Activated naive CD8-positive, alpha-beta T cell treated with anti-CD3 and anti-CD28 coated beads, Interleukin-2, amount 50 U/mL, for 24 hours (primary cell): ENCODE results near the gene TAS2R41.
A peak's percentile ranks its signal among the peaks of the same experiment; 100 is the strongest.

Experiments used
- ATAC-seq: fragments of 150-1000 bp; cut with Tn5 transposase; one replicate; pipeline ENCODE4 v1.10.0; 2021
- DNase-seq: peaks from one replicate; pipeline ENCODE4 v3.0.0; 2021
- H3K27ac Mint-ChIP-seq: one replicate; pipeline ENCODE4 v1.8.0; 2021; ENCODE audit warnings: mild to moderate bottlenecking, mixed read lengths
- H3K27me3 Mint-ChIP-seq: one replicate; pipeline ENCODE4 v1.8.0; 2021; ENCODE audit warnings: mixed read lengths
- H3K36me3 Mint-ChIP-seq: one replicate; pipeline ENCODE4 v1.8.0; 2021; ENCODE audit warnings: low read depth, mixed read lengths
- H3K4me1 Mint-ChIP-seq: one replicate; pipeline ENCODE4 v1.8.0; 2021; ENCODE audit warnings: mixed read lengths
- H3K4me3 Mint-ChIP-seq: one replicate; pipeline ENCODE4 v1.8.0; 2021; ENCODE audit warnings: mild to moderate bottlenecking, moderate library complexity, mixed read lengths
- H3K9me3 Mint-ChIP-seq: one replicate; pipeline ENCODE4 v1.8.0; 2021; ENCODE audit warnings: mixed read lengths

TAS2R41 gene

GRCh38 chr7:143449793-143450192 lies 27.9 kb upstream of the TAS2R41 start:
- DNase-seq = no peak
- Mint-ChIP-seq H3K27me3 (no peaks in the 10 kb centered on the region), H3K9me3 (no peaks in the 10 kb centered on the region), H3K4me1 (peaks cover 10% of the 10 kb centered on the region), H3K36me3 (no peaks in the 10 kb centered on the region), H3K27ac (no peak overlapping the region), H3K4me3 (no peak overlapping the region)
- ATAC-seq = no peak

- H3K27me3 Mint-ChIP-seq = no peaks in the 10 kb centered on the region
- H3K27ac Mint-ChIP-seq = no peak overlapping the region
- H3K9me3 Mint-ChIP-seq = no peaks in the 10 kb centered on the region
- ATAC-seq = no peak
- H3K4me1 Mint-ChIP-seq = peaks cover 10% of the 10 kb centered on the region
- no peak overlapping the region for H3K4me3 Mint-ChIP-seq
- DNase-seq = no peak
- H3K36me3 Mint-ChIP-seq = no peaks in the 10 kb centered on the region
Observed at GRCh38 chr7:143451122-143451521, 26.6 kb upstream of the TAS2R41 start.

DNA sequence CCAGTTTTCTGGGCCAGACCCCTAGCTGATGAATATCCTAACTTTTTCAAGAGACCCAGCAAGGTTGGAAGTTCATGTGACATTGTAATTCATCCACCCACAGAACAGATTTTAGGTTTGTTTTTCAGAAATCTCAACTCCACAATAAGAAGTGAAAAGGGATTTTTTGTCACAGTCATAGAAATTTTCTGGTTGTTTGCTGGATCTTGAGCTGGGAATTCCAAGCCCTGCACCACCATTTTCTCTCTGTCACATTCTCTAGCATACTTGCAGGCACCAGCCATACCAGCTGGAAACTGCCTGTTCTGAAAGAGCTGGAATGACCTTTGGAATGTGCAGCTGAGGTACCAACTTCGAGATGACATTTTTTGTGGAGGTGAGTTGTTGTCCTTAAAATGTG lies 25.9 kb upstream of the TAS2R41 start:
- no peak for DNase-seq
- H3K27ac Mint-ChIP-seq = no peak overlapping the region
- no peaks in the 10 kb centered on the region for H3K36me3 Mint-ChIP-seq
- peaks cover 10% of the 10 kb centered on the region for H3K4me1 Mint-ChIP-seq
- no peaks in the 10 kb centered on the region for H3K9me3 Mint-ChIP-seq
- H3K4me3 Mint-ChIP-seq = no peak overlapping the region
- no peaks in the 10 kb centered on the region for H3K27me3 Mint-ChIP-seq
- ATAC-seq = no peak

DNA sequence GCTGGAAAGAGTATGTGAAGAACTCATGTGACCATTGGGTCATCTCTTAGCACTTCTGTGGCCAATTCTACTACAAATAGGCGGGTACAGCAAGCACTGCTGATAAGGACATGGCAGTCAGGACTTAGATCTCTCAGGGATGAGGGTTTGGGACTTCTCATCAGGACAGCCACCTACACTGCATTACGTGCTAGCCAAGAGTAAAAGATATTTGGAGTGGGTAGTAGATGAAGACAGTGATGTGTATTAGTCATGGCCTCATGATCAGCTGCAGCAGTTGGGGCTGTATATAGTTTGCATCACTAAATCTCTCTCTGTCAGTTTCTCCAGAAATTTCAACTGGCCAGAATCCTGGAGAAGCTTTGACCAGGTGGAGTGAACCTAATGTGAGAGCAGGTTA lies 25.2 kb upstream of the TAS2R41 start:
- no peak for DNase-seq
- Mint-ChIP-seq H3K27me3 (no peaks in the 10 kb centered on the region), H3K4me1 (peaks cover 10% of the 10 kb centered on the region), H3K27ac (no peak overlapping the region), H3K36me3 (no peaks in the 10 kb centered on the region), H3K9me3 (no peaks in the 10 kb centered on the region), H3K4me3 (no peak overlapping the region)
- no peak for ATAC-seq

- no peak overlapping the region for H3K27ac Mint-ChIP-seq
- H3K36me3 Mint-ChIP-seq = no peaks in the 10 kb centered on the region
- DNase-seq = no peak
- H3K4me3 Mint-ChIP-seq = no peak overlapping the region
- peaks cover 10% of the 10 kb centered on the region for H3K4me1 Mint-ChIP-seq
- ATAC-seq = no peak
- no peaks in the 10 kb centered on the region for H3K27me3 Mint-ChIP-seq
- no peaks in the 10 kb centered on the region for H3K9me3 Mint-ChIP-seq
Observed at GRCh38 chr7:143454091-143454680, 23.5 kb upstream of the TAS2R41 start.

DNA sequence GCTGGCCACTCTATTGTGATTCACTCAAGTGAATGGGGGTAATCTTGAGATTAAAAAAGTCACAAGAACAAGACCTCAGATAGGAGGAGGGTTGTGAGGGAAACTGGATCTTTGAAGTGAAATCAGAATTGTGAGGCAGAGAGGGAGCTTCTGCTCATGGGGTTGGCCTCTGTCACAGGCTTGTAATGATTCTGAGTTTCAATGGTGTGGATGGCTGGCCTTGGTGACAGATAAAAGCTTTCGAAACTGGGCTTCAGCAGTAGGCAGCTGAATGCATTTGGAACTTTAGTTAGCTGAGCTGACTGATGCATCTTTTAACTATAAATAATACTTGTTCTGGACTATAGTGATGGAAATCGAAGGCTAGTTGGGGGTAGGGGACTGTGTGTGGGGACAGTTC lies 22.2 kb upstream of the TAS2R41 start:
- no peaks in the 10 kb centered on the region for H3K9me3 Mint-ChIP-seq
- no peak for DNase-seq
- peaks cover 10% of the 10 kb centered on the region for H3K4me1 Mint-ChIP-seq
- no peak overlapping the region for H3K27ac Mint-ChIP-seq
- no peaks in the 10 kb centered on the region for H3K27me3 Mint-ChIP-seq
- no peak for ATAC-seq
- H3K36me3 Mint-ChIP-seq = no peaks in the 10 kb centered on the region
- H3K4me3 Mint-ChIP-seq = no peak overlapping the region

- Mint-ChIP-seq H3K36me3 (no peaks in the 10 kb centered on the region), H3K4me3 (no peak overlapping the region), H3K27me3 (no peaks in the 10 kb centered on the region), H3K27ac (no peak overlapping the region), H3K9me3 (no peaks in the 10 kb centered on the region), H3K4me1 (peaks cover 15% of the 10 kb centered on the region)
- no peak for ATAC-seq
- no peak for DNase-seq
Observed at GRCh38 chr7:143455942-143456341, 21.7 kb upstream of the TAS2R41 start.

GRCh38 chr7:143456992-143457793 lies 20.5 kb upstream of the TAS2R41 start:
- Mint-ChIP-seq H3K27me3 (no peaks in the 10 kb centered on the region), H3K4me3 (no peak overlapping the region), H3K36me3 (no peaks in the 10 kb centered on the region), H3K27ac (no peak overlapping the region), H3K4me1 (peaks cover 15% of the 10 kb centered on the region), H3K9me3 (no peaks in the 10 kb centered on the region)
- no peak for ATAC-seq
- DNase-seq = no peak

GRCh38 chr7:143458263-143458662 lies 19.4 kb upstream of the TAS2R41 start:
- ATAC-seq (no peak), DNase-seq (no peak)
- no peaks in the 10 kb centered on the region for H3K9me3 Mint-ChIP-seq
- no peaks in the 10 kb centered on the region for H3K27me3 Mint-ChIP-seq
- no peaks in the 10 kb centered on the region for H3K36me3 Mint-ChIP-seq
- peaks cover 8% of the 10 kb centered on the region for H3K4me1 Mint-ChIP-seq
- no peak overlapping the region for H3K27ac Mint-ChIP-seq
- H3K4me3 Mint-ChIP-seq = no peak overlapping the region

- DNase-seq (no peak), ATAC-seq (no peak)
- no peaks in the 10 kb centered on the region for H3K27me3 Mint-ChIP-seq
- H3K36me3 Mint-ChIP-seq = no peaks in the 10 kb centered on the region
- no peak overlapping the region for H3K27ac Mint-ChIP-seq
- H3K4me3 Mint-ChIP-seq = no peak overlapping the region
- H3K4me1 Mint-ChIP-seq = peaks cover 6% of the 10 kb centered on the region
- no peaks in the 10 kb centered on the region for H3K9me3 Mint-ChIP-seq
Observed at GRCh38 chr7:143458681-143459080, 19.0 kb upstream of the TAS2R41 start.

GRCh38 chr7:143459359-143459758 lies 18.3 kb upstream of the TAS2R41 start:
- H3K4me3 Mint-ChIP-seq = no peak overlapping the region
- no peak overlapping the region for H3K27ac Mint-ChIP-seq
- no peaks in the 10 kb centered on the region for H3K36me3 Mint-ChIP-seq
- H3K9me3 Mint-ChIP-seq = no peaks in the 10 kb centered on the region
- peaks cover 5% of the 10 kb centered on the region for H3K4me1 Mint-ChIP-seq
- H3K27me3 Mint-ChIP-seq = no peaks in the 10 kb centered on the region
- DNase-seq (no peak), ATAC-seq (no peak)

- H3K4me3 Mint-ChIP-seq = no peak overlapping the region
- DNase-seq = no peak
- no peaks in the 10 kb centered on the region for H3K36me3 Mint-ChIP-seq
- H3K27ac Mint-ChIP-seq = peak overlapping the region; percentile 32
- H3K4me1 Mint-ChIP-seq = peaks cover 5% of the 10 kb centered on the region
- H3K27me3 Mint-ChIP-seq = no peaks in the 10 kb centered on the region
- peak; percentile 70 for ATAC-seq
- no peaks in the 10 kb centered on the region for H3K9me3 Mint-ChIP-seq
Observed at GRCh38 chr7:143460271-143460979, 17.2 kb upstream of the TAS2R41 start.

- H3K4me1 Mint-ChIP-seq = peaks cover 5% of the 10 kb centered on the region
- H3K4me3 Mint-ChIP-seq = no peak overlapping the region
- H3K9me3 Mint-ChIP-seq = no peaks in the 10 kb centered on the region
- no peak overlapping the region for H3K27ac Mint-ChIP-seq
- ATAC-seq = no peak
- no peaks in the 10 kb centered on the region for H3K36me3 Mint-ChIP-seq
- DNase-seq = no peak
- no peaks in the 10 kb centered on the region for H3K27me3 Mint-ChIP-seq
Observed at GRCh38 chr7:143462045-143462444, 15.6 kb upstream of the TAS2R41 start.

GRCh38 chr7:143463556-143463955 lies 14.1 kb upstream of the TAS2R41 start:
- Mint-ChIP-seq H3K9me3 (no peaks in the 10 kb centered on the region), H3K4me3 (no peak overlapping the region), H3K27me3 (no peaks in the 10 kb centered on the region), H3K4me1 (peaks cover 5% of the 10 kb centered on the region), H3K27ac (no peak overlapping the region), H3K36me3 (no peaks in the 10 kb centered on the region)
- DNase-seq = no peak
- no peak for ATAC-seq

DNA sequence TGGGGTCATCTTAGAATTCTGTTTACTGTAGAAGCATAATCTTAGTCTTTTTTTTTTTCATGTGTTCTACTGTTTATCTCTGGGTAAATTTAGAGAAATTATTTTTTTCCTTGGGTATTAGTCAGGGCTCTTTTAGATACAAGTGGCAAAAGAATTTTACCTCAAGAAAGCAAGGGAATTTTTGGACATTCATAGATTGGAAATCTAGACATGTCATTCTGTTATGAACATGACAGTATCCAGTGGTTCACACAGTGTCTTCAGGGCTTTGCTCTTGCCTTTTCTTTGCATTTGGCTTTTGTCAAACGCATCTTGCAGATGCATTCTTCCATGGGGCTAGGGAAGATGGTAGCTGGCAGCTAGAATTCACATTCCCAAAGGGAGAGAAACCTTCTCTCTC lies 13.7 kb upstream of the TAS2R41 start:
- no peak for DNase-seq
- Mint-ChIP-seq H3K4me3 (no peak overlapping the region), H3K27me3 (no peaks in the 10 kb centered on the region), H3K27ac (no peak overlapping the region), H3K9me3 (no peaks in the 10 kb centered on the region), H3K4me1 (peaks cover 5% of the 10 kb centered on the region), H3K36me3 (no peaks in the 10 kb centered on the region)
- ATAC-seq = no peak
